ENCODE results near the gene TSPYL2. TPM values are rescaled to one million over a fixed set of nuclear protein-coding genes. Genes with fewer than 3 reads are reported as not detected.

TSPYL2 gene
- total and polyA plus RNA-seq, 2 of the 8 experiments (the other 6 are each of a cell fraction or from before 2014, with no cell fraction given) = 13.4 to 13.7 TPM

- H3K18ac ChIP-seq (ENCODE audit: extremely low read depth, low read length) = no peak overlapping the region
- H4K20me1 ChIP-seq (replicated peaks in 1 of 2; ENCODE audit: control insufficient read depth in 1 of 2, insufficient read depth in 2 of 2, low read length in 2 of 2) = no peaks in the 10 kb centered on the region
- no peaks in the 10 kb centered on the region for H3K9me3 ChIP-seq (ENCODE audit: insufficient read depth in 2 of 2, low read depth in 1 of 2, low read length in 1 of 2)
- H2BK12ac ChIP-seq (ENCODE audit: low read depth, low read length) = no peak overlapping the region
- H3K79me2 ChIP-seq (ENCODE audit: control insufficient read depth in 1 of 2, insufficient read depth in 2 of 2, low read length in 2 of 2) = no peaks in the 10 kb centered on the region
- no peak overlapping the region for H2AK5ac ChIP-seq (ENCODE audit: low read depth, low read length)
- no peaks in the 10 kb centered on the region for H3K4me1 ChIP-seq (replicated peaks in 1 of 4; ENCODE audit: control insufficient read depth in 3 of 4, insufficient read depth in 4 of 4, low read length in 3 of 4)
- no peak overlapping the region for H3K9ac ChIP-seq (replicated peaks in 1 of 4; ENCODE audit: extremely low read depth in 1 of 4, low read depth in 3 of 4, low read length in 3 of 4)
- DNase-seq (ENCODE audit: low read depth in 1 of 2, low spot score in 2 of 2) (no peak), FAIRE-seq (no peak)
- no peak overlapping the region for H3K4me3 ChIP-seq (ENCODE audit: extremely low read depth in 1 of 4, insufficient read depth in 2 of 4, low read depth in 3 of 4, low read length in 4 of 4)
- no peak for TF ChIP-seq RNF2 (IDR thresholded peaks at IDR 0.05; ENCODE audit: borderline replicate concordance, low read depth, low read length, missing control alignments, poor library complexity, severe bottlenecking)
- TF ChIP-seq RBBP5 (IDR thresholded peaks at IDR 0.05; ENCODE audit: borderline replicate concordance, low read depth, low read length) = no peak
- TF ChIP-seq TCF12 (IDR thresholded peaks at IDR 0.05; ENCODE audit: low read depth, low read length) = no peak
- no peak for TF ChIP-seq ZNF274 (IDR thresholded peaks at IDR 0.05; ENCODE audit: borderline replicate concordance, extremely low read depth, low read length)
- TF ChIP-seq SP1 (IDR thresholded peaks at IDR 0.05; ENCODE audit: low read depth, low read length) = no peak
- TF ChIP-seq YY1 (IDR thresholded peaks at IDR 0.05; ENCODE audit: low read depth, low read length) = no peak
- no peak for TF ChIP-seq RAD21 (IDR thresholded peaks at IDR 0.05 in 1 of 2, conservative IDR thresholded peaks at IDR 0.05 in 1 of 2; ENCODE audit: low read depth in 2 of 2, low read length in 2 of 2)
- TF ChIP-seq KDM1A (IDR thresholded peaks at IDR 0.05; ENCODE audit: borderline replicate concordance, low read length) = no peak
- TF ChIP-seq KDM4A (IDR thresholded peaks at IDR 0.05; ENCODE audit: low read depth, low read length, severe bottlenecking) = no peak
- TF ChIP-seq PHF8 (conservative IDR thresholded peaks at IDR 0.05; ENCODE audit: low read depth, low read length) = no peak
- no peak for TF ChIP-seq GTF2F1 (IDR thresholded peaks at IDR 0.05; ENCODE audit: borderline replicate concordance, low read depth, low read length)
- no peak for TF ChIP-seq KDM5A (IDR thresholded peaks at IDR 0.05; ENCODE audit: low read length)
- no peak for TF ChIP-seq SP2 (IDR thresholded peaks at IDR 0.05; ENCODE audit: low read length)
- no peak for TF ChIP-seq TAF7 (optimal IDR thresholded peaks at IDR 0.05; ENCODE audit: borderline replicate concordance, low read depth, low read length)
- ChIA-PET POLR2A (ENCODE audit: partially characterized antibody) (no interaction called here), CTCF (ENCODE audit: partially characterized antibody) (no interaction called here)
- no peak overlapping the region for H3K27ac ChIP-seq (ENCODE audit: low read depth, low read length)
- no peaks in the 10 kb centered on the region for H3K27me3 ChIP-seq (replicated peaks in 1 of 4; ENCODE audit: control insufficient read depth in 3 of 4, extremely low read depth in 1 of 4, insufficient read depth in 3 of 4, low read length in 3 of 4)
- H3K79me1 ChIP-seq (ENCODE audit: low read depth, low read length) = no peaks in the 10 kb centered on the region
- no peak overlapping the region for H2BK5ac ChIP-seq (ENCODE audit: low read depth, low read length)
- no peak overlapping the region for H2AFZ ChIP-seq (ENCODE audit: low read length)
- 86% methylated on average over 4 of the region's 4 CpGs; no CpG with 5 or more reads in 1 of the 2 experiments for WGBS, 2 experiments (ENCODE audit: extremely low coverage in 1 of 2, insufficient coverage in 1 of 2, insufficient read length in 1 of 2, insufficient replicate concordance in 2 of 2, low coverage in 1 of 2, low lambda C conversion rate in 2 of 2, missing lambda C conversion rate in 1 of 2)
- no peaks in the 10 kb centered on the region for H3K36me3 ChIP-seq (ENCODE audit: control insufficient read depth in 2 of 4, insufficient read depth in 4 of 4, low read length in 3 of 4)
- H2BK120ac ChIP-seq (replicated peaks; ENCODE audit: low read depth, low read length) = no peak overlapping the region
- no peak overlapping the region for H4K8ac ChIP-seq (ENCODE audit: extremely low read depth, insufficient read depth, low read length)
- no peak overlapping the region for H2BK15ac ChIP-seq (ENCODE audit: low read length)
- no peak overlapping the region for H3K4ac ChIP-seq (replicated peaks; ENCODE audit: insufficient read length, low read depth, low read length)
- H4K5ac ChIP-seq (ENCODE audit: insufficient read length, low read depth, low read length) = no peak overlapping the region
- H3K4me2 ChIP-seq (ENCODE audit: insufficient read depth in 1 of 2, low read depth in 2 of 2, low read length in 2 of 2) = no peak overlapping the region
- H3K23me2 ChIP-seq (ENCODE audit: low read depth, low read length) = no peaks in the 10 kb centered on the region
- H3K56ac ChIP-seq (replicated peaks; ENCODE audit: insufficient read length, low read depth, low read length) = no peak overlapping the region
- H3K14ac ChIP-seq (ENCODE audit: insufficient read length) = no peak overlapping the region
- no peak overlapping the region for H4K91ac ChIP-seq (replicated peaks; ENCODE audit: insufficient read length, low read length)
- no peak overlapping the region for H2BK20ac ChIP-seq (ENCODE audit: low read length)
- H3K23ac ChIP-seq (ENCODE audit: insufficient read length) = no peak overlapping the region
Measured at GRCh38 chrX:53039236-53039635, 42.9 kb upstream of the TSPYL2 start.
